GM20000 (cell line): ENCODE results near the gene SLC2A10.

Experiments
- DNase-seq: peaks from one replicate; pipeline ENCODE4 v3.0.0; 2012; ENCODE audit warnings: low spot score
- TF ChIP-seq, protein P1 (sequence below): IDR thresholded peaks from 2 replicates; pipeline ENCODE4 v1.5.1; 2012; ENCODE audit warnings: mild to moderate bottlenecking, control low read depth; ENCODE audit errors: extremely low read depth, missing control alignments

SLC2A10 gene

DNA sequence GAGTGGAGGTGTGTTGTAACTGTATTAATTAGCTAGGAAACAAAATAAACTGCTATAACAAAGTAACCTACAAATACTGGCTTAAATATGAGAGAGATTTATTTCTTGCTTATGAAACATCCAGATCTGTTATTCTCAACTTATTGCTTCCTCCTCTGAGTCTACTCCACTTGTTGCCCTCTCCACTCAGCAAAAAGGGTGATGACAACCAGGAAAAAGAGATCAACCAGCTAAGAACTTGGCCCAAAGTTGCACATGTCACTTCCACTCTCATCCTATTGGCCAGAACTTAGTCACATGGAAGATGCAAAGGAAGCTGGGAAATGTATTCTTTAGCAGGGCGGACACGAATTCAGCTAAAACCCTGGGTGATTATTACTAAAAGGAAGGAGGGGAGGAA lies 15.0 kb upstream of the SLC2A10 start:
- DNase-seq, result no peak
- TF ChIP-seq, protein P1, sequence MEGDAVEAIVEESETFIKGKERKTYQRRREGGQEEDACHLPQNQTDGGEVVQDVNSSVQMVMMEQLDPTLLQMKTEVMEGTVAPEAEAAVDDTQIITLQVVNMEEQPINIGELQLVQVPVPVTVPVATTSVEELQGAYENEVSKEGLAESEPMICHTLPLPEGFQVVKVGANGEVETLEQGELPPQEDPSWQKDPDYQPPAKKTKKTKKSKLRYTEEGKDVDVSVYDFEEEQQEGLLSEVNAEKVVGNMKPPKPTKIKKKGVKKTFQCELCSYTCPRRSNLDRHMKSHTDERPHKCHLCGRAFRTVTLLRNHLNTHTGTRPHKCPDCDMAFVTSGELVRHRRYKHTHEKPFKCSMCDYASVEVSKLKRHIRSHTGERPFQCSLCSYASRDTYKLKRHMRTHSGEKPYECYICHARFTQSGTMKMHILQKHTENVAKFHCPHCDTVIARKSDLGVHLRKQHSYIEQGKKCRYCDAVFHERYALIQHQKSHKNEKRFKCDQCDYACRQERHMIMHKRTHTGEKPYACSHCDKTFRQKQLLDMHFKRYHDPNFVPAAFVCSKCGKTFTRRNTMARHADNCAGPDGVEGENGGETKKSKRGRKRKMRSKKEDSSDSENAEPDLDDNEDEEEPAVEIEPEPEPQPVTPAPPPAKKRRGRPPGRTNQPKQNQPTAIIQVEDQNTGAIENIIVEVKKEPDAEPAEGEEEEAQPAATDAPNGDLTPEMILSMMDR, result no peak

DNA sequence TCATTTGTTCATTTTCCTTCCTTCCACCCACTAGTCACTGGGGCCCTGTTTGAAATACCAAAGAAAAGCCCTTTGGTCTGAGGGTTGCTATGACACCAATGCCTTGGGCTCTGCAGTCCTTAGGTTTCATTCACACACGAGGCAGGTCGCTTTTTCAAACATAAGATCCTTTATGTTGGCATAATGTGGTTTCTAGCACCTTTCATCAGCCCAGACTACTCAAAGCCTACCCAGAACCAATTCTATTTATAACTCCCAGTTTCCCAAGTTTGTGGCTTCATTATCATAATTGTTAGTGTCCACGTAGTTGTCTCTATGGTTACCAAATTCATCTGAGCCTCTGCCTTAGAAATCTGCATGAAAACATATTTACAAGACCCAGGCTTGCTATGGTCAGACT lies 13.6 kb upstream of the SLC2A10 start:
- no peak for DNase-seq

DNA sequence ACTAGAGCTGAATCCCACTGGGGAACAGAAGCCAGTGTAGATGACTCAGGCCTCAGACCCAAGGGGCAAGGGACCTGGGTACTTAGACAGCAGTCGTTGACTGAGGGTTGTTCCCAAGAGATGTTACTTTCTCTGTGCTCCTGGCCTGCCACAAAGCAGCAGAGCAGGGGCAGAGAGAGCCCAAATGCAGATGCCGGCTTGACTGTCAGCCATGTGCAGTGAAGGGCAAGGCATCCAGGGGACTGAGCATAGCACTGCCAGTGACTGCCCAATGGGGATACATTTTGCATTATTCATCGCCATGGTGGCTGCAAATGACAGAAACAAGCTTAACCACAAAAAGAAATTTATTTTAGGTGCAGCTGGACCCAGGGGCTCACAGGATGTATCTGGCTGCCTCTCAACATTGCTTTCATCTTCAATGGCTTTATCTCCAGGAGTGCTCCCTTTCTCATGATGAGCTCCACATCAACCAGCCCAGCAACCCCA lies 12.6 kb upstream of the SLC2A10 start:
- DNase-seq, result no peak
- TF ChIP-seq, protein P1, result no peak

More for the DNA sequence above, 13.6 kb upstream of the SLC2A10 start:
- TF ChIP-seq, protein P1, result no peak

DNA sequence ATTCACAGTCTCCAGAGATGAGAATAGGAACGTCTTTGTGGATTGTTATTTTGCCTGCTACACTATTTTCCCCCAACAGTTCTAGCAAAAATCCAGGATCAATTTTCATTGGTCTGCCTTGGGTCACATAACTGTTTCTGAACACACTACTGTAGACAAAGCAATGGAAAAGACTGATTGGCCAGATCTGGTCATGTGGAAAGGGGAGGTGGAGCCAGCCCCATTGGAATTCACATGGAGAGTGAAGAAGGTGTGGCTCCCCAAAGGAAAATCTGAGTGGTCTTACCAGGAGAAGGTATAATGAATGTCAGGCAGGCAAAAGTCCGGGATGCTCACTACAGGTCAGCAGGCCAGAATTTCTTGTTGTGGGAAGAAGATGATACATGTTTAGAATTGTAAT lies 10.7 kb upstream of the SLC2A10 start:
- TF ChIP-seq, protein P1, result no peak

DNA sequence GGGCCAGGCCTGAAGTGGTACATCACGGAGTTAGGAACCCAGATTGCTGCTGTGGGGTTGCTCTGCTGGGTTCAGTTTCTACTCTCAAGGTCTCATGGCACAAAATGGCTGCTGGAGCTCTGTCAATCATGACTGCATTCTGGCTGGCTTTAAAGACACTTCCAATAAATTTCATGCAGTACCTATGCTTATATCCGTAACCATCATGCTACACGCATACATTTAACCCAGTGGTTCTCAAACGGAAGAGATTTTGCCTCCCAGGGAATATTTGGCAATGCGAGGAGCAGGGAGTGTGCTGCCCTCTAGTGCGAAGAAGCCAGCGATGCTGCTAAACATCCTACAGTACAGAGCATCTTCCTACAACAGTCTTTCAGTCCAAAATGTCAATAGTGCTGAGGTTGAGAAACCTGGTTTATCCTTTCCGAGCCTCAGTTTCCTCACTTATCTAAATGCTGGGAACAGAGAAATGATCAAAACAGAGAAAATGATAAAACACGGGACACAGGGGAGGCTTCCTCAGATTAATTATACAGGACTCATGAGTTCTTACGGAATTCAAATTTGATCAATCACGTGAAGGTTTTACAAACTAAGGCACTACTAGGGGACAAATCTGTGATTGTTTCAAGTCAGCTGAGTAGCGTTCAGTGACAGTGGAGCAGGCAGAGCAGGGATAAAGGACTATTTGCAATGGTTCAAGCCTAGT lies 9.6 kb upstream of the SLC2A10 start:
- TF ChIP-seq, protein P1, result no peak
- DNase-seq, result no peak

More for the DNA sequence above, 10.7 kb upstream of the SLC2A10 start:
- no peak for DNase-seq

DNA sequence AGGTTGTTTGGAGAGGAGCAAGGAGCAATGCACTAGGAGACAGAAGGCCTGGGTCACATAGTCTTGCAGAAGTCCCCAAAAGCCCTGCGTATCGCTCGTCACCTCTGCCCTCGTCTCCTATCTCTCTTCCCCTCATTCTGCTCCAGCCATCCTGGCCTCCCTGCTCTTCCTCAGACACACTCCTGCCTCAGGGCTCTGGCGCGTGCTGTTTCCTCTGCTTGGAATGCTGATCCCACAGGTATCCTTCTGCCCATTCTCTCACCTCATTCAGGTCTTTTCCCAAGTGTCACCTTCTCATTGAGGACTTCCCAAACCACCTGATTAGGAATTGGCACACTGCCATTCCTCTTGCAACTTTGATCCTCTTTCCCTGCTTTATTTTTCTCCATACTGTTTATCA lies 9.0 kb upstream of the SLC2A10 start:
- no peak for DNase-seq
- TF ChIP-seq, protein P1, result no peak

DNA sequence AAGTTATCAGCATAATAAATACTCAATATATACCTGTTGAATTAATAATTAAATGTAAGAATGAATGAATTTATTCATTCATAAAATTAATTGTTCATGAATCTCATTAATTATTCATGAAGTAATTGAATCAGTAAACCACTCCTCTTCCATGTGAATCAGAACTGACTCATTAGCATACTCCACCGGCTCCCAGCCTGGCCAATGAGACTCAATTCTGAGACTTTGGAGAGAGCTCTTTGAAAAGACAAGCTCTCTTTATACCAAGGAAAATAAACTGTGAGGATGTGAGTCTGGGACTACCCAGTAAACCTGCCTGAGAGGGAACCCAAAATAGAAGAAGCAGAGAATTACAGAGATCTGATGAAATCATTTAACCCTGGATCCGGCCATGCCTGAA lies 8.4 kb upstream of the SLC2A10 start:
- DNase-seq, result no peak
- TF ChIP-seq, protein P1, result no peak
